Effector memory CD4-positive, alpha-beta T cell (primary cell): ENCODE measurements around the gene CYP2W1.

ENCODE experiments used
- DNase-seq, 3 donors: peaks; one replicate each; pipeline ENCODE4 v3.0.0-alpha.2; 2020
- H3K27ac ChIP-seq: 2 replicates; pipeline ENCODE4 v1.7.0; 2013; ENCODE audit warnings: mild to moderate bottlenecking, low read length, moderate library complexity; ENCODE audit not compliant: insufficient read depth, poor library complexity, severe bottlenecking
- H3K27me3 ChIP-seq: replicated peaks from 2 replicates; pipeline ENCODE4 v1.7.0; 2013; ENCODE audit warnings: mild to moderate bottlenecking, low read length; ENCODE audit not compliant: insufficient read depth, control insufficient read depth, poor library complexity, severe bottlenecking
- H3K36me3 ChIP-seq: 2 replicates; pipeline ENCODE4 v1.7.0; 2013; ENCODE audit warnings: mild to moderate bottlenecking, low read length, moderate library complexity; ENCODE audit not compliant: control insufficient read depth, insufficient read depth
- H3K4me1 ChIP-seq: 2 replicates; pipeline ENCODE4 v1.7.0; 2013; ENCODE audit warnings: low read length, mild to moderate bottlenecking; ENCODE audit not compliant: control insufficient read depth, insufficient read depth, poor library complexity, severe bottlenecking
- H3K4me3 ChIP-seq: 2 replicates; pipeline ENCODE4 v1.7.0; 2013; ENCODE audit warnings: low read length, low read depth, mild to moderate bottlenecking; ENCODE audit not compliant: insufficient read depth, poor library complexity, severe bottlenecking
- H3K9me3 ChIP-seq: 2 replicates; pipeline ENCODE4 v1.7.0; 2013; ENCODE audit warnings: mild to moderate bottlenecking, low read length, moderate library complexity; ENCODE audit not compliant: control insufficient read depth

CYP2W1 gene

DNA sequence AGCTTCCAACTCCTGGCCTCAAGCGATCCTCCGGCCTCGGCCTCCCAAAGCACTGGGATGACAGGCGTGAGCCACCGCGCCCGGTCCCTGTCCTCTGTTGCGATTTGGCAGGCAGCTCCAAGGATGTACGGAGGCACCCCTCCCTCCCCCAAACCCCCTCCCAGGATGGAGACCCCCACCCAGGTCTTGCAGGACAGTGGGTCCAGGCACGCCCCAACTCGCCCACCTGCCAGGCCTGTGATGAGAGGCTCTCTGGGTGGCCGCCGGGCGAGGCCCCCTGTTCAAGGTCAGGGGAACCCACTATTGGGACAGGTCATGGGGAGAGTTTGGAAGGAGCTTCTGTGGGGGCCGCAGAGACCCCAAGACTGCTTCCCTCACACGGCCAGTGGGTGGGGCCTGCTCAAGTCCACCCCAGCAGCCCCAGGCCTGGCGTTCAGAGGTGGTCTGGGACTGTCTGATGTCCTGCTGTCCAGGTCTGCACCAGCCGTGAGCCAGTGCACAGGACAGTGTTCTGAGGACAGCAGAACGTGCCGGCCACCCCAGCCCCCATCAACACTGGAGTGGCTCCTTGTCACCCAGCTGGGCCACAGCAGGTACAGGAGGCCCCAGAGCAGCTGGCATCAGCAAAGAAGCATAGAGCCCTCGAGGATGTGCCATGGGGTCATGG is 31.0 kb upstream of the CYP2W1 start:
- Histone ChIP-seq H3K4me3 (no peak overlapping the region), H3K4me1 (peaks cover 6% of the 10 kb centered on the region), H3K27me3 (no peaks in the 10 kb centered on the region), H3K36me3 (no peaks in the 10 kb centered on the region), H3K9me3 (no peaks in the 10 kb centered on the region), H3K27ac (no peak overlapping the region)
- DNase-seq = no peak

DNA sequence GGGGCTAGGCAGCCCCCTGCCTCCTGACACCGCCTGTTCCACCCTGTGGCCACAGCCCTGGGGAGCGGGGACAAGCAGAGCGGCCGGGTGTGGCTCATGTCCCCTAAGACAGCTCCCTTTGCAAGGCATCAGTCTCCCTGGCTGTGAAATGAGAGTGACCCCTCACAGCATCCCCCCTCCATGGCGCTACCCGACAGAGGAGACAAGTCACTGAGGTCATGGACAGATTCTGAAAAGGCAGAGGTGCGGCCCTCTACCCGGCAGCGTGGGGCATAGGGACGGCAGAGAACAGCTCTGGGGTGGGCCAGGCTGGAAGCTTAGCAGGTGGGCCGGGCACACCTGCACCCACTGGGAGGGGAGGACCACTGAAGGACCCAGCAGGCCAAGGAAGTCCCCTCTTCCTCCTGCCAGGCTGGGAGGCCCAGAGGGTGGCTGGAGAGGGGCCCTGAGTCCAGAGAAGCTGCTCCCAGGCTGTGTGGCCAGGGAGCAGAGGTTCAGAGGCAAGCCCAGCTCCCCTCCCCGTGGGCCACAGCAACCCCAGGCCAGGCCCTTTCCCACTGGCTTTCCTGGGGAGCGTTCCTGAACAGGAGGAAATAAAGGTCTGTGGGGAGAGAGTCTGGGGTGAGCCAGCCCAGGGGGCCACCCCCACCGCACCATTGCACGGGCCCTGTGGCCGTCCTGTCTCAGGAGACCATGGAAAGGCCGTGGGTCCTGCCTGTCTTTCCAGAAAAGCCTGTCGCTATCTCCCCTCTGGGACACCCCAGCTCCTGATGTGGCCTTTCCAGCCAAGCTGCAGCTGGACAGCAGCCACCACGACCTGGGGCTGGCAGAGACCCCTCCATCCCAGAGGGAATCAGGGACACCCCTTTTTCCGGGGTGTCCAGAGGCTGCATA is 30.2 kb upstream of the CYP2W1 start:
- no peaks in the 10 kb centered on the region for H3K27me3 ChIP-seq
- no peak for DNase-seq
- no peak overlapping the region for H3K4me3 ChIP-seq
- peaks cover 6% of the 10 kb centered on the region for H3K4me1 ChIP-seq
- H3K9me3 ChIP-seq = no peaks in the 10 kb centered on the region
- no peak overlapping the region for H3K27ac ChIP-seq
- H3K36me3 ChIP-seq = no peaks in the 10 kb centered on the region

DNA sequence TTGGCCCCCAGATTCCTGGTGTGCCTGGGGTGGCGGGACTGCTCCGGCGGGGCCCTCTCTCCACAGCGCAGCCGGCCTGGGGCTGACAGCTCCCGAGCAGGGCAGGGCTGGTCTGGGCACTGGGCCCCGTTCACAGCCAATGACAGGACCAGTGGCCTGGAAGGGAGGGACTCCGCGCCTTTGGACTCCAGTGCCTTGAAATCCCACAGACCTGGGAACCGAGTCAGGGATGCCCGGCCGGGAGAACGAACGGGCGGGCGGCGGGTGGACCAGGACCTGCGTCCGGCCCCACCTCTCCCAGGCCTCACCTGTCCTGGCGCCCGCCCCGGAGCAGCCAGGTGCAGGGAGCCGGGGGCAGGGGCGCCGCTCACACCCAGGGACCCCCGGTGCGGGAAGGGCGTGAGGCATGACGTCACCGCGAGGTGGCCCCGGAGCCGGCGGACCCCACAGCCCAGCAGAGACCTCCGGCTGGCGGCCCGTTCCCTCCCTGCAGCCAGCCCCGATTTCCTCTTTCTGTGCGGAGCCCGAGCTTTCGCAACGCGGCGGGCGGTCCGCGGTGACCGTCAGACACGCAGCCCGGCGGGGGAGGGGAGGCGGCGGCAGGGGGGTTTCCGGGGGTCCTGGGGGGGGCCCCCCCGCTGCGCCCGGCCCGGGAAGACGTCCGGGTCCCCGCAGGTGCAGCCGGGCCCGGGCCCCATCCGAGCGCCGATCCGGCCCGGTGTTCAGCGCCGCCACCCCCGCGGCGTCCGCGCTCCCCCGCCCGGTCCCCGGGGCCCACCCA is 29.2 kb upstream of the CYP2W1 start:
- H3K4me1 ChIP-seq = peaks cover 6% of the 10 kb centered on the region
- H3K27ac ChIP-seq = no peak overlapping the region
- no peaks in the 10 kb centered on the region for H3K36me3 ChIP-seq
- no peaks in the 10 kb centered on the region for H3K27me3 ChIP-seq
- H3K9me3 ChIP-seq = no peaks in the 10 kb centered on the region
- no peak for DNase-seq
- H3K4me3 ChIP-seq = peak overlapping the region; percentile 40

DNA sequence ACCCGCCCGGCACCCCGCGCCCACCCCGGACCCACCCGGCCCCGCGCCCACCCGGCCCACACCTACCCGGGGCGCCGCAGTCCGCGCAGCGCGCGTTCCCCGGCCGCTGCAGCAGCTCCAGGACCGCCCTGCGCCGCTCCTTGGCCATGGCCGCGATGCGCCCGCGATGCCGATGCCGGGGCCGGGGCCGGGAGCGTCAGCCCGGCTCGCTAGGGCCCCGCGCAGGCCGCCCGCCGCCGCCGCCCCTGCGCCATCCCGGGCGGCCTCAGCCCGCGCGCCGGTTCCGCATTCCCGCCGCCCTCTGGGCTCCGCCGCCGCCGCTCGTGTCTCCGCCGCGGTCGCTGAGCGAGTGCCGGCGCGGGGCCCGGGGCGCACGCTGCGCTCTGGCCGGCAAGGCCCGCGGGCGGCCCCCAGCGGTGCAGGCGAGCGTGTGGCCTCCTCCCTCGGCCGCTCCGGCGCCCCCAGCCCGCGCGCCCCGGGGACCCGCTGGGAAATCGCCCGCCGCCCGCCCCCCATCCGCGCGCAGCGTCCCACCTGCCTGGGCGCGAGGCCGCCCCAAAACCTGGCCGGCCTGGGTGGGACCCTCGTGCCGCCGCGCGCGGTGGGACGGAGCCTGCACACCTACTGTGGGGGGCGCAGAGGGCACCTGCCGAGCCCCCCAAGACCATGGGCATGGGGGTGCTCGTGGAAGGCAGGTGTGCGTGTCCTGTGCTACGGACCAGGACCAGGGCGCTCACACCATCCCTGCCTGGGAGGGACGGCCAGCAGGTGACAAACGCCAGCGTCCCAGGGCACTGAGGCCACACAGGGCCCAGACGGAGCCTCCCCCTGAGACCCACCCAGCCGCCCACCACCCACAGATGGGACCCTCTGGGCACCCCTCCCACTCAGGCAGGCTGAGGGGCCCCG is 28.4 kb upstream of the CYP2W1 start, which contains the start of gene ADAP1:
Gene ADAP1, minus strand, starts transcription at position 351 of the 909 bp plus-strand sequence. Its CDS starts 203 bp downstream, at position 148.
- no peaks in the 10 kb centered on the region for H3K27me3 ChIP-seq
- no peaks in the 10 kb centered on the region for H3K9me3 ChIP-seq
- peak within 1 kb of the TSS; percentile 40 for H3K4me3 ChIP-seq
- DNase-seq = peak in 2 of 3 donors; percentile 9 to 20
- no peak within 1 kb of the TSS for H3K27ac ChIP-seq
- H3K4me1 ChIP-seq = peaks cover 6% of the 10 kb centered on the region
- H3K36me3 ChIP-seq = no peaks in the 10 kb centered on the region

GRCh38 chr7:956031-956430 is 26.9 kb upstream of the CYP2W1 start:
- H3K27me3 ChIP-seq = no peaks in the 10 kb centered on the region
- no peak for DNase-seq
- no peaks in the 10 kb centered on the region for H3K9me3 ChIP-seq
- H3K4me3 ChIP-seq = no peak overlapping the region
- no peaks in the 10 kb centered on the region for H3K36me3 ChIP-seq
- no peak overlapping the region for H3K27ac ChIP-seq
- peaks cover 6% of the 10 kb centered on the region for H3K4me1 ChIP-seq

- Histone ChIP-seq H3K36me3 (no peaks in the 10 kb centered on the region), H3K4me1 (peaks cover 6% of the 10 kb centered on the region), H3K27me3 (no peaks in the 10 kb centered on the region), H3K27ac (no peak overlapping the region), H3K9me3 (no peaks in the 10 kb centered on the region), H3K4me3 (no peak overlapping the region)
- DNase-seq = no peak
Measured at GRCh38 chr7:957418-958220, 25.4 kb upstream of the CYP2W1 start.

GRCh38 chr7:958221-959200 is 24.5 kb upstream of the CYP2W1 start:
- H3K36me3 ChIP-seq = no peaks in the 10 kb centered on the region
- H3K27ac ChIP-seq = no peak overlapping the region
- no peaks in the 10 kb centered on the region for H3K27me3 ChIP-seq
- no peaks in the 10 kb centered on the region for H3K9me3 ChIP-seq
- H3K4me1 ChIP-seq = peaks cover 12% of the 10 kb centered on the region
- DNase-seq = no peak
- H3K4me3 ChIP-seq = no peak overlapping the region

GRCh38 chr7:959271-959670 is 23.7 kb upstream of the CYP2W1 start:
- peaks cover 12% of the 10 kb centered on the region for H3K4me1 ChIP-seq
- no peaks in the 10 kb centered on the region for H3K27me3 ChIP-seq
- H3K36me3 ChIP-seq = no peaks in the 10 kb centered on the region
- no peak overlapping the region for H3K4me3 ChIP-seq
- DNase-seq = no peak
- H3K27ac ChIP-seq = no peak overlapping the region
- no peaks in the 10 kb centered on the region for H3K9me3 ChIP-seq
